Hepatocyte (in vitro differentiated cells): ENCODE measurements around the gene ANAPC7. TPM values are rescaled to one million over a fixed set of nuclear protein-coding genes. Genes with fewer than 3 reads are reported as not detected.

Source experiments
- DNase-seq: peaks from one replicate; pipeline ENCODE4 v3.0.0-alpha.2; 2016; ENCODE audit warnings: low spot score
- H2AFZ ChIP-seq: fragments of 200-600 bp; sonication (generic); 2 replicates; pipeline ENCODE4 v1.6.0; 2016; ENCODE audit warnings: antibody characterized with exemption, mild to moderate bottlenecking
- H3K27ac ChIP-seq: fragments of 200-600 bp; sonication (generic); 2 replicates; pipeline ENCODE4 v1.5.1; 2016; ENCODE audit warnings: mild to moderate bottlenecking
- H3K27me3 ChIP-seq: fragments of 200-600 bp; sonication (generic); 2 replicates; pipeline ENCODE4 v1.6.1; 2016
- H3K36me3 ChIP-seq: fragments of 200-600 bp; sonication (generic); replicated peaks from 2 replicates; pipeline ENCODE4 v1.5.1; 2016; ENCODE audit warnings: low read depth; ENCODE audit not compliant: insufficient read depth
- H3K4me1 ChIP-seq: fragments of 200-600 bp; sonication (generic); 2 replicates; pipeline ENCODE4 v1.5.1; 2016; ENCODE audit warnings: mild to moderate bottlenecking, moderate library complexity; ENCODE audit not compliant: insufficient read depth
- H3K4me2 ChIP-seq: fragments of 200-600 bp; sonication (generic); 2 replicates; pipeline ENCODE4 v1.6.0; 2016
- H3K4me3 ChIP-seq: fragments of 200-600 bp; sonication (generic); 2 replicates; pipeline ENCODE4 v1.5.1; 2016; ENCODE audit warnings: mild to moderate bottlenecking
- H3K79me2 ChIP-seq: fragments of 200-600 bp; sonication (generic); 2 replicates; pipeline ENCODE4 v1.6.0; 2017; ENCODE audit warnings: mild to moderate bottlenecking
- H3K9me2 ChIP-seq: fragments of 200-600 bp; sonication (generic); replicated peaks from 2 replicates; pipeline ENCODE4 v1.6.0; 2017; ENCODE audit warnings: mild to moderate bottlenecking; ENCODE audit not compliant: insufficient read depth
- H3K9me3 ChIP-seq: fragments of 200-600 bp; sonication (generic); 2 replicates; pipeline ENCODE4 v1.5.1; 2016; ENCODE audit warnings: low read depth, mild to moderate bottlenecking
- H4K20me1 ChIP-seq: fragments of 200-600 bp; sonication (generic); 2 replicates; pipeline ENCODE4 v1.6.0; 2016; ENCODE audit warnings: mild to moderate bottlenecking; ENCODE audit not compliant: insufficient read depth, poor library complexity, severe bottlenecking
- EZH2 ChIP-seq: fragments of 200-600 bp; sonication (generic); IDR thresholded peaks from 2 replicates; pipeline ENCODE4 v1.6.1; 2016; ENCODE audit warnings: antibody characterized with exemption, mild to moderate bottlenecking, borderline replicate concordance
- EZH2phosphoT487 ChIP-seq: fragments of 200-600 bp; sonication (generic); IDR thresholded peaks from one replicate; pipeline ENCODE4 v1.6.1; 2018; ENCODE audit warnings: antibody characterized with exemption, mild to moderate bottlenecking, low read depth, moderate library complexity; ENCODE audit not compliant: unreplicated experiment, severe bottlenecking
- WGBS: methylation state at CpG from one replicate; pipeline ENCODE4 v1.1.6; 2016; ENCODE audit warnings: low lambda C conversion rate; ENCODE audit errors: missing lambda C conversion rate; 5-methylcytosine and 5-hydroxymethylcytosine counted together
- polyA plus RNA-seq: library from polyadenylated mRNA; unstranded; fragments of >200 nt; fragmentation: Nextera tagmentation; extraction: Ambion mirVana; gene quantifications from 2 replicates; pipeline ENCODE4 v1.2.1, GENCODE V29; 2016
- total RNA-seq: library from RNA; depleted of rRNA; stranded (reverse); fragments of >200 nt; gene quantifications from 2 replicates; pipeline ENCODE4 v1.2.3, GENCODE V29; 2014
- TF ChIP-seq, protein P1 (sequence below): fragments of 200-600 bp; sonication (generic); IDR thresholded peaks from 2 replicates; pipeline ENCODE4 v1.5.1; 2016; ENCODE audit warnings: antibody characterized with exemption, mild to moderate bottlenecking; ENCODE audit not compliant: poor library complexity

ANAPC7 gene
- total and polyA plus RNA-seq, 2 experiments from 2014 or later = 28.3 to 35.7 TPM

DNA sequence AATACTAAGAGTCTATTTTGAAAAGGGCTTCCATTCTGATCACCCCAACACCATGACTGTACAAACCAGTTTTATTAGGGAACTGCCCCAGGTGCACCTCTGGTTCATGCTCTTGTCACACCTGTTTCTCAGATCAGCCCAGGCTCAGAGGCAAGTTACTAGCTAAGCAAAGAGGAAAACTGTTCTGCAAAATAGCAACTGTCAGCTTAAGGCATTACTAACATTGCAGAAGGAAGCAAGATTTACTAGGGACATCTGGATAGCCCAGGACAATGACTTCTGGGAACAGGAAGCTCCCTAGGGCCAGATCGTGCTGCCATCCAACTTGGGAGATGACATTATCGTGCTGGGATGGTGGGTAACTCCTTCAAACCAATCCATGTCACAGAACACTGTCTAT lies 30.1 kb downstream of the ANAPC7 start:
- Histone ChIP-seq H3K4me3 (no peak overlapping the region), H4K20me1 (no peaks in the 10 kb centered on the region), H3K4me1 (no peaks in the 10 kb centered on the region), H3K27ac (no peak overlapping the region), H3K4me2 (no peak overlapping the region), H3K9me3 (no peaks in the 10 kb centered on the region), H3K27me3 (no peaks in the 10 kb centered on the region), H3K79me2 (no peaks in the 10 kb centered on the region), H3K9me2 (no peaks in the 10 kb centered on the region), H2AFZ (no peak overlapping the region), H3K36me3 (peaks cover 3% of the 10 kb centered on the region)
- no peak for DNase-seq
- 90% methylated on average over 2 of the region's 2 CpGs for WGBS
- TF ChIP-seq EZH2 (no peak), EZH2phosphoT487 (no peak)
- TF ChIP-seq, protein P1, sequence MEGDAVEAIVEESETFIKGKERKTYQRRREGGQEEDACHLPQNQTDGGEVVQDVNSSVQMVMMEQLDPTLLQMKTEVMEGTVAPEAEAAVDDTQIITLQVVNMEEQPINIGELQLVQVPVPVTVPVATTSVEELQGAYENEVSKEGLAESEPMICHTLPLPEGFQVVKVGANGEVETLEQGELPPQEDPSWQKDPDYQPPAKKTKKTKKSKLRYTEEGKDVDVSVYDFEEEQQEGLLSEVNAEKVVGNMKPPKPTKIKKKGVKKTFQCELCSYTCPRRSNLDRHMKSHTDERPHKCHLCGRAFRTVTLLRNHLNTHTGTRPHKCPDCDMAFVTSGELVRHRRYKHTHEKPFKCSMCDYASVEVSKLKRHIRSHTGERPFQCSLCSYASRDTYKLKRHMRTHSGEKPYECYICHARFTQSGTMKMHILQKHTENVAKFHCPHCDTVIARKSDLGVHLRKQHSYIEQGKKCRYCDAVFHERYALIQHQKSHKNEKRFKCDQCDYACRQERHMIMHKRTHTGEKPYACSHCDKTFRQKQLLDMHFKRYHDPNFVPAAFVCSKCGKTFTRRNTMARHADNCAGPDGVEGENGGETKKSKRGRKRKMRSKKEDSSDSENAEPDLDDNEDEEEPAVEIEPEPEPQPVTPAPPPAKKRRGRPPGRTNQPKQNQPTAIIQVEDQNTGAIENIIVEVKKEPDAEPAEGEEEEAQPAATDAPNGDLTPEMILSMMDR = no peak

DNA sequence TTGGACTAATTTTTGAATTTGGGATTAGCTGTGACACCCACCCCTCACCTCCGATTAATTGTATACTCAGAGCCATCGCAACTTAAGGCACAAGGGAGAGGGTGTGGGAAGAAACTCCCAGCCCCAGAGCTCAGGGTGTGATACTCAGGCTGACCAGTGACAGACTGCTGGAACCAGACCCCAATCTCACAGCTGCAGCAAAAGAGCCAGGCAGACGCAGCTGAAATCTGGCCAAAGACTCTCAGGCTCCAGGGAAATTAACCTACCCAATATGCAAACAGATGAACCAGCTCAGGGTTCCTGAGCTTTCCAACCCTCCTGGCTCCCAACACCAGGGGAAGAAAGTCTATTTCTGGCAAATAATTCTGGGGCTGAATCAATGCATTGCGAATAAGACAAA lies 30.5 kb downstream of the ANAPC7 start:
- peaks cover 3% of the 10 kb centered on the region for H3K36me3 ChIP-seq
- no peak overlapping the region for H3K27ac ChIP-seq

DNA sequence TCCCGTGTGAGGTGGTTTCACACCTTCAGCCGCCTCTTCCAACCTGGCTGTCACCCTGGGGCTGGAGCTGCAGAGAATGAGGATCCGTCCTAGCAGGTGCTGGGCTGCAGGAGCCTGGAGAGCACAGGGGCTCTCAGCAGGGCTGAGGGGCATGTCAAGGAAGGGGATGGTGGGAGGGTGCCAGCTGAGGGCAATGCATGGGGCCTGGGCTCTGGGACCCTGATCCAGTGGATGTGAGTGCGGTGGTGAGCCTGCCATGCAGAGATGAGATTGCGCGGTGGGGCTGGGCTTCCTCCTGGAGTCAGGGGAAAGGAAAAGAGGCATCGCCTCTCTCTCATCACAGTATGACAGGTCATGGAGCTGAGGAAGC lies 31.5 kb downstream of the ANAPC7 start:
- Histone ChIP-seq H3K9me2 (no peaks in the 10 kb centered on the region), H3K36me3 (no peaks in the 10 kb centered on the region)
- 97% methylated on average over 7 of the region's 7 CpGs for WGBS

More for the DNA sequence above, 30.5 kb downstream of the ANAPC7 start:
- H3K79me2 ChIP-seq = no peaks in the 10 kb centered on the region
- H3K4me1 ChIP-seq = no peaks in the 10 kb centered on the region
- no peaks in the 10 kb centered on the region for H3K27me3 ChIP-seq
- H4K20me1 ChIP-seq = no peaks in the 10 kb centered on the region
- no peak for TF ChIP-seq EZH2phosphoT487
- no peak for TF ChIP-seq EZH2
- TF ChIP-seq, protein P1 = no peak
- no peaks in the 10 kb centered on the region for H3K9me2 ChIP-seq
- 93% methylated on average over 4 of the region's 4 CpGs for WGBS
- no peak overlapping the region for H3K4me3 ChIP-seq
- H3K9me3 ChIP-seq = no peaks in the 10 kb centered on the region
- H2AFZ ChIP-seq = no peak overlapping the region
- no peak overlapping the region for H3K4me2 ChIP-seq
- no peak for DNase-seq

More for the DNA sequence above, 31.5 kb downstream of the ANAPC7 start:
- Histone ChIP-seq H3K27me3 (no peaks in the 10 kb centered on the region), H3K4me1 (peaks cover under 1% of the 10 kb centered on the region), H3K4me3 (no peak overlapping the region), H3K79me2 (no peaks in the 10 kb centered on the region), H3K27ac (no peak overlapping the region), H2AFZ (no peak overlapping the region), H3K4me2 (no peak overlapping the region), H4K20me1 (no peaks in the 10 kb centered on the region), H3K9me3 (no peaks in the 10 kb centered on the region)
- TF ChIP-seq, protein P1 = no peak
- TF ChIP-seq EZH2phosphoT487 (no peak), EZH2 (no peak)
- no peak for DNase-seq
